Breast epithelium (tissue), 3 donors: Measurements from ENCODE around the gene KCNH3.

Experiments used
- CTCF ChIP-seq, 3 donors: fragments of 450-650 bp; IDR thresholded peaks; one replicate each; pipeline ENCODE4 v1.5.1; 2016 to 2017; ENCODE audit warnings: antibody characterized with exemption in 3 of 3, mild to moderate bottlenecking in 3 of 3, moderate library complexity in 3 of 3
- POLR2A ChIP-seq: fragments of 450-650 bp; IDR thresholded peaks from one replicate; pipeline ENCODE4 v1.6.1; 2016; ENCODE audit warnings: antibody characterized with exemption, mild to moderate bottlenecking, moderate library complexity
- POLR2AphosphoS5 ChIP-seq, 3 donors: sonication (generic); formaldehyde crosslinking; IDR thresholded peaks; one replicate each; pipeline ENCODE4 v1.6.1; 2017; ENCODE audit warnings: antibody characterized with exemption in 3 of 3

GRCh38 chr12:49553512-49554088 lies 14.8 kb downstream of the KCNH3 start:
- TF ChIP-seq CTCF (IDR thresholded peaks at IDR 0.05): peak in 2 of 3 donors; percentile 19 to 51
- TF ChIP-seq POLR2AphosphoS5 (IDR thresholded peaks at IDR 0.05): no peak
- TF ChIP-seq POLR2A: no peak
